Fibroblast of villous mesenchyme (primary cell): Measurements from ENCODE around the gene ZNF181. TPM values are rescaled to one million over a fixed set of nuclear protein-coding genes. Genes with fewer than 3 reads are reported as not detected.

ENCODE experiments used
- DNase-seq: peaks from one replicate; pipeline ENCODE4 v3.0.0-alpha.2; 2010; ENCODE audit warnings: low read depth
- H3K4me3 ChIP-seq: 2 replicates; pipeline ENCODE4 v1.5.1; 2011; ENCODE audit warnings: low read depth, mild to moderate bottlenecking, low read length
- CTCF ChIP-seq: IDR thresholded peaks from 2 replicates; pipeline ENCODE4 v1.5.1; 2012; ENCODE audit warnings: low read depth, mild to moderate bottlenecking, low read length; ENCODE audit not compliant: insufficient read depth
- total RNA-seq: library from RNA; depleted of rRNA; stranded (reverse); fragments of >200 nt; gene quantifications from 2 replicates; pipeline ENCODE4 v1.2.3, GENCODE V29; 2012

Gene ZNF181
- total RNA-seq, 1 donor = 14.7 TPM

- DNase-seq = no peak
- TF ChIP-seq CTCF = no peak
- no peak overlapping the region for H3K4me3 ChIP-seq
Observed at GRCh38 chr19:34731019-34731829, 2.8 kb upstream of the ZNF181 start.

- no peak for TF ChIP-seq CTCF
- no peak overlapping the region for H3K4me3 ChIP-seq
- DNase-seq = no peak
Observed at GRCh38 chr19:34731964-34732363, 2.1 kb upstream of the ZNF181 start.

- TF ChIP-seq CTCF = no peak
- peak overlapping the region; percentile 74 for H3K4me3 ChIP-seq
- no peak for DNase-seq
Observed at GRCh38 chr19:34732612-34733211, 1.3 kb upstream of the ZNF181 start.

DNA sequence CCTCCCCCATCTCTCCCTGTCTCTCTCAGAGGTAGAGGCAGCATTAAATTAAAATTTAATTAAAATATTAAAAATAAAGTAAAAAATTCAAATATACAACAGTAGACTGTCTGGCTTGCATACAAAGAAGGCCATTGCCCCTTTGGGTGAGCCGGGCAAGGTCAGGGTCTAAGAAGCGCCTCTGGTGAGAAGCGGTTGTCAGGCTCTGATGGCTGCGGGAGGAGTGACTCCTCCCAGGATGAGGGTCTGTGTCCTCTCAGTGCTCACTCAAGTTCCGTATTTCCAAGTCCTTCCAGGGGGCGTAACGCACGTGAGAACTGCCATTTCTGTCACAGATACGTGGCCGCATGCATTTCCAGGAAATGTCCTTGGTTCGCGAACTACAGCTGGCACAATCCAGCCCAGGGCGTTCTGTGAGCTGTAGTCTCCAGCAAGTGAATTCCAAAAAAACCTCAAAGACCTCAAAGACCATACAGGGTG lies 737 bp upstream of the ZNF181 start:
- no peak for DNase-seq
- peak overlapping the region; percentile 74 for H3K4me3 ChIP-seq
- no peak for TF ChIP-seq CTCF

GRCh38 chr19:34734537-34735103 lies 577 bp downstream of the ZNF181 start:
- no peak for TF ChIP-seq CTCF
- H3K4me3 ChIP-seq = peak overlapping the region; percentile 74

DNA sequence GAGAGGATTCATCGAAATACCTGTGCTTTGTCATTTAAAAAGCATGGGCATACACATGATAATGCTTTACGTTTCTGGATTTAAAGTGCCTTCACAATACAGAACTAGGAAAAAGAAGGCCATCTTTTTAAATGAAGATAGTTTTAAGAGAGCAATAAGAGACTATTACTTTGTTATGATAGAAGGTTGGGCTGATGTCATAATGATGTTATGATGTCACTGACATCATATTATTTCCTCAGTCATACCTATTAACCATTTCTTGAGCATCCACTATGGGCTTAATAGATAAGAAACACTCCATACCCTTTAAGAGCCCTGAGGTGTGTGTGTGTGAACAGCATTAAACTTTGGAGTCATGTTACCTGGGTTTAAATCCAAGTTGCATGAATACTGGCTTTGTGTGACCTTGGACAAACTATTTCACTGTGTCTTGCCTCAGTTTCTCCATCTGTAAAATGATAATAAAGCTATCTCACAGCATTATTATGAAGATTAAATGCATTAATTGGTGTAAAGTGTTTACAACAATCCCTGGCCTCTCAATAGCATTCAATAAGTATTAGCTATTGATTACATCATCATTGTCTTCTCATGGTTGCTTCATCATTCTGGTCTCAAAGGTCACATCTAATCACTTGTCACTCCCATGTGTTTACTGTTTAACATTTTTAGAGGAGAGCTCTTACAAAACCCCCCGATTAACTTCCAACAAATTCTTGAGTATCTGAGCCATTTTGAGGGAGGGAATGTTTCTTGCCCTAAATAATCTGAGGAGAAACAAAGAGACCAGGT lies 11.1 kb downstream of the ZNF181 start:
- no peak overlapping the region for H3K4me3 ChIP-seq
- no peak for DNase-seq
- no peak for TF ChIP-seq CTCF

More at GRCh38 chr19:34734537-34735103, 577 bp downstream of the ZNF181 start:
- no peak for DNase-seq
